Measurements from ENCODE around the gene IFNAR1. TPM values are rescaled to one million over a fixed set of nuclear protein-coding genes. Genes with fewer than 3 reads are reported as not detected.

IFNAR1 gene
- total RNA-seq, 1 donor from 2014 or later, result 20.4 TPM

GRCh38 chr21:33305344-33305671, 19.5 kb upstream of the IFNAR1 start:
- DNase-seq (ENCODE audit: extremely low spot score in 2 of 2), result no peak
- intact Hi-C loops (cut with DNase I), result no loop called here
- H3K27me3 ChIP-seq, result no peaks in the 10 kb centered on the region
- H3K36me3 ChIP-seq, result no peaks in the 10 kb centered on the region
- TF ChIP-seq CTCF (IDR thresholded peaks at IDR 0.05) (no peak), POLR2AphosphoS5 (IDR thresholded peaks at IDR 0.05; ENCODE audit: insufficient read depth in 1 of 2, low read depth in 1 of 2) (no peak)
- H3K4me1 ChIP-seq, result peaks cover 5% of the 10 kb centered on the region
- H3K27ac ChIP-seq, result no peak overlapping the region
- H3K9me3 ChIP-seq, result no peaks in the 10 kb centered on the region
- H3K4me3 ChIP-seq, result no peak overlapping the region

DNA sequence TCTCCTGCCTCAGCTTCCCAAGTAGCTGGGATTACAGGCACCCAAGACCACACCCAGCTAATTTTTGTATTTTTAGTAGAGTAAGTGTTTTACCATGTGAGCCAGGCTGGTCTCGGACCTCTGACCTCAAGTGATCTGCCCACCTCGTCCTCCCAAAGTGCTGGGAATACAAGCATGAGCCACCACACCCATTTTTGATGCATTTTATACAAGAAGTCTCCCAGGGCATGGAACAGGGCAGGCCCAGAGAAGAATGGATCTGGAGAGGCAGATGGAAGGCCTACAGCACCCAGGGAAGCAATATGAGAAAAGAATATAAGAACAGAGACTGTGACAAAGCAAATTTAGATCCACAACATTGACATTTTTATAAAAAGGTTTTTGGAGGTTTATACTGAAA, 18.8 kb upstream of the IFNAR1 start:
- peak in 1 of 2 donors; percentile 34 for DNase-seq (ENCODE audit: extremely low spot score in 2 of 2)
- Histone ChIP-seq H3K4me3 (no peak overlapping the region), H3K9me3 (no peaks in the 10 kb centered on the region)

DNA sequence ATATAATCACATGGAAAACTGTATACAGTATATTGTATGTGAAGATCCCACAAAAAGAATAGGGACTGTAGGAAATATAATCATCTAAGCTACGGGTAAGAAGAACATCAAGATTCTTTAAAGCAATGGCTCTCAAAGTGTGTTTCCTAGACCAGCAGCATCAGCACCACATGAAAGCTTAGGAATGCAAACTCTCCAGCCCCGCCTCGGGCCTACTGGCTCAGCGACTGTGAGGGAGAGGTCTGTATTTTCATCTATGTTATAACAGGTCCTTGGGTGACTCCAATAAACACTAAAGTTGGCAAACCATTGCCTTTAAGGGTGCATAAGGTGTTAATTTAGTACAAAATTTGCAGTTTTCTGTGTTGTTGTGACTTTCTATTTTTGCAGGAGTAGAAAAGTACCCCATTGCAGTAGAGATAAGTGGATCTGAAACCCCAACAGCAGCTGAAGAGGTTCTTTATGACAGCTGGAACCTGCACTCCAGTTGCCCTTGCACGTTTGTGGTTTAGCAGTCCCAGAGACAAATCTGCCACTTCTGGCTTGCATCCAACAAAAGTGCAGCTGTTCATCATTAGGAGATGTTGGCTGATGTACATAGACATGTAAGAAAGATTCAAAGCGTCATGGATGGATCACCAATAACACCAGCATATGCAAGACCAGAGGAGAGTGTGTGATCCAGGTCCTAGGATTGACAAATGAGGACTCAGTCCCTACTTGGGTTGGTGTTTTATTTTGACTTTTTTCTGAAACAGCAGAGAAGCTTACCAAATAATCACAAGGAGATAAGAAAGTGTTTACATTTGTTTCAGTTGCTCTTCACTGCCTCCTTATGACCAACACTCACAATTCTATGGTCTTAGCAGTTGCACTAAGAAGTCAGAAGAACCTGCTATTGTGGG, 15.9 kb upstream of the IFNAR1 start:
- H3K27ac ChIP-seq, result no peak overlapping the region
- DNase-seq (ENCODE audit: extremely low spot score in 2 of 2), result peak in 1 of 2 donors; percentile 25
- TF ChIP-seq POLR2A (IDR thresholded peaks at IDR 0.05) (no peak), CTCF (IDR thresholded peaks at IDR 0.05) (no peak), POLR2AphosphoS5 (IDR thresholded peaks at IDR 0.05; ENCODE audit: insufficient read depth in 1 of 2, low read depth in 1 of 2) (no peak)
- intact Hi-C loops (cut with DNase I), result no loop called here
- no peaks in the 10 kb centered on the region for H3K36me3 ChIP-seq
- H3K4me1 ChIP-seq, result no peaks in the 10 kb centered on the region
- no peak overlapping the region for H3K4me3 ChIP-seq
- no peaks in the 10 kb centered on the region for H3K27me3 ChIP-seq
- H3K9me3 ChIP-seq, result no peaks in the 10 kb centered on the region

More for the DNA sequence above, 18.8 kb upstream of the IFNAR1 start:
- no peaks in the 10 kb centered on the region for H3K36me3 ChIP-seq
- intact Hi-C loops (cut with DNase I), result no loop called here
- H3K27ac ChIP-seq, result no peak overlapping the region
- no peak for TF ChIP-seq POLR2AphosphoS5 (IDR thresholded peaks at IDR 0.05; ENCODE audit: insufficient read depth in 1 of 2, low read depth in 1 of 2)
- no peak for TF ChIP-seq CTCF (IDR thresholded peaks at IDR 0.05)
- TF ChIP-seq POLR2A (IDR thresholded peaks at IDR 0.05), result no peak
- H3K4me1 ChIP-seq, result no peaks in the 10 kb centered on the region
- no peaks in the 10 kb centered on the region for H3K27me3 ChIP-seq

DNA sequence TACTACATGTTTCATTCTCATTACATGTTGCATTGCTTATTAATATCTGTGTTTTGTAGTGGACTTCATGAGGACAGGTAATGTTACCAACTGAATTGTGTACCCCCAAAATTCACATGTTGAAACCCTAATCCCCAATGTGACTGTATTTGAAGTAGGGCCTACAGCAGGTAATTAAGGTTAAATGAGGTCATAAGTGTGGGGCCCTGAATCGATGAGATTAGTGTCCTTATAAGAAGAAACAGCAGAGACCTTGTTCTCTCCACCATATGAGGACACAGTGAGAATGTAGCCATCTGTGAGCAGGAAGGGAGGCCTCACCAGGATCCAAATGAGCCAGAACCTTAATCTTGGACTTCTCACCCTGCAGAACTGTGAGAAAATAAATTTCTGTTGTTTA, 15.0 kb upstream of the IFNAR1 start:
- no peaks in the 10 kb centered on the region for H3K9me3 ChIP-seq
- no peaks in the 10 kb centered on the region for H3K27me3 ChIP-seq
- no peaks in the 10 kb centered on the region for H3K4me1 ChIP-seq
- intact Hi-C loops (cut with DNase I), result no loop called here
- DNase-seq (ENCODE audit: extremely low spot score in 2 of 2), result no peak
- TF ChIP-seq CTCF (IDR thresholded peaks at IDR 0.05) (no peak), POLR2AphosphoS5 (IDR thresholded peaks at IDR 0.05; ENCODE audit: insufficient read depth in 1 of 2, low read depth in 1 of 2) (no peak), POLR2A (IDR thresholded peaks at IDR 0.05) (no peak)
- no peak overlapping the region for H3K4me3 ChIP-seq
- no peaks in the 10 kb centered on the region for H3K36me3 ChIP-seq
- H3K27ac ChIP-seq, result no peak overlapping the region

DNA sequence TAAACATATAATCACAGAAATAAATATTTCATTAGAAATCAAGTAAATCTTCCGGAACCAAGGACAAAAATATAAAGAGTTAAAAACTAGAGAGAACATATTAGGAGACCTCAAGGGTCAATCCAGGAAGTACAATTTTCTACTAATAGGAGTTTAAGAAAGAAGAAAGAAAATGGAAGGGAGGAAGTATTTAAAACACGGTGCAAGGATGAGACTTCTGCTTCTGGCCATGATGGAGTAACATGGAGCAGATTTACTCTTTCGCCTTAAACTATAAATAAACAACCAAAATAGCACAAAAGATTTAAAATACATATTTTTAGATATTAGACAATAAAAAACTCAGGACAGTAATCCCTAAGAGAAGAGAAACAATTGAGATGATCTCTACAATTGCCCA, 12.6 kb upstream of the IFNAR1 start:
- Histone ChIP-seq H3K4me1 (no peaks in the 10 kb centered on the region), H3K9me3 (no peaks in the 10 kb centered on the region), H3K4me3 (no peak overlapping the region), H3K27me3 (no peaks in the 10 kb centered on the region), H3K27ac (no peak overlapping the region), H3K36me3 (no peaks in the 10 kb centered on the region)
- DNase-seq (ENCODE audit: extremely low spot score in 2 of 2), result no peak
- TF ChIP-seq CTCF (IDR thresholded peaks at IDR 0.05) (no peak), POLR2A (IDR thresholded peaks at IDR 0.05) (no peak), POLR2AphosphoS5 (IDR thresholded peaks at IDR 0.05; ENCODE audit: insufficient read depth in 1 of 2, low read depth in 1 of 2) (no peak)
- intact Hi-C loops (cut with DNase I), result no loop called here
